Glutamatergic neuron (in vitro differentiated cells): ENCODE results near the gene GBP5. TPM values are rescaled to one million over a fixed set of nuclear protein-coding genes. Genes with fewer than 3 reads are reported as not detected.

Source experiments
- DNase-seq: peaks from one replicate; pipeline ENCODE4 v3.0.0; 2022
- H3K27ac Mint-ChIP-seq: one replicate; pipeline ENCODE4 v1.8.0; 2020; ENCODE audit warnings: mild to moderate bottlenecking, mixed read lengths, inconsistent platforms; ENCODE audit not compliant: unreplicated experiment
- H3K27me3 Mint-ChIP-seq: one replicate; pipeline ENCODE4 v1.8.0; 2020; ENCODE audit warnings: mild to moderate bottlenecking, moderate library complexity, mixed read lengths, inconsistent platforms; ENCODE audit not compliant: unreplicated experiment
- H3K36me3 Mint-ChIP-seq: one replicate; pipeline ENCODE4 v1.8.0; 2020; ENCODE audit warnings: mild to moderate bottlenecking, mixed read lengths, inconsistent platforms; ENCODE audit not compliant: unreplicated experiment
- H3K4me1 Mint-ChIP-seq: one replicate; pipeline ENCODE4 v1.8.0; 2020; ENCODE audit warnings: mild to moderate bottlenecking, low read depth, mixed read lengths, inconsistent platforms; ENCODE audit not compliant: unreplicated experiment
- H3K4me3 Mint-ChIP-seq: one replicate; pipeline ENCODE4 v1.8.0; 2020; ENCODE audit warnings: mild to moderate bottlenecking, mixed read lengths, inconsistent platforms; ENCODE audit not compliant: unreplicated experiment
- H3K9me3 Mint-ChIP-seq: one replicate; pipeline ENCODE4 v1.8.0; 2020; ENCODE audit warnings: mild to moderate bottlenecking, moderate library complexity, mixed read lengths, inconsistent platforms; ENCODE audit not compliant: unreplicated experiment
- total RNA-seq: library from RNA; stranded (reverse); fragmentation: NEBNext Ultra II Directional; extraction: Animal tissue kit (Norgen Biotek cat#: 25700); gene quantifications from one replicate; pipeline ENCODE4 v1.2.1, GENCODE V29; 2021; ENCODE audit not compliant: unreplicated experiment
- TF ChIP-seq, protein P1 (sequence below): fragments of 200-600 bp; sonication (generic); IDR thresholded peaks from one replicate; pipeline ENCODE4 v1.5.0; 2021; ENCODE audit not compliant: partially characterized antibody, unreplicated experiment

The GBP5 gene
- total RNA-seq, 1 donor from 2014 or later: not detected

- Mint-ChIP-seq H3K27ac (no peak overlapping the region), H3K36me3 (peaks cover 5% of the 10 kb centered on the region), H3K4me3 (no peak overlapping the region), H3K9me3 (no peaks in the 10 kb centered on the region), H3K27me3 (no peaks in the 10 kb centered on the region), H3K4me1 (no peaks in the 10 kb centered on the region)
- DNase-seq: no peak
- TF ChIP-seq, protein P1, sequence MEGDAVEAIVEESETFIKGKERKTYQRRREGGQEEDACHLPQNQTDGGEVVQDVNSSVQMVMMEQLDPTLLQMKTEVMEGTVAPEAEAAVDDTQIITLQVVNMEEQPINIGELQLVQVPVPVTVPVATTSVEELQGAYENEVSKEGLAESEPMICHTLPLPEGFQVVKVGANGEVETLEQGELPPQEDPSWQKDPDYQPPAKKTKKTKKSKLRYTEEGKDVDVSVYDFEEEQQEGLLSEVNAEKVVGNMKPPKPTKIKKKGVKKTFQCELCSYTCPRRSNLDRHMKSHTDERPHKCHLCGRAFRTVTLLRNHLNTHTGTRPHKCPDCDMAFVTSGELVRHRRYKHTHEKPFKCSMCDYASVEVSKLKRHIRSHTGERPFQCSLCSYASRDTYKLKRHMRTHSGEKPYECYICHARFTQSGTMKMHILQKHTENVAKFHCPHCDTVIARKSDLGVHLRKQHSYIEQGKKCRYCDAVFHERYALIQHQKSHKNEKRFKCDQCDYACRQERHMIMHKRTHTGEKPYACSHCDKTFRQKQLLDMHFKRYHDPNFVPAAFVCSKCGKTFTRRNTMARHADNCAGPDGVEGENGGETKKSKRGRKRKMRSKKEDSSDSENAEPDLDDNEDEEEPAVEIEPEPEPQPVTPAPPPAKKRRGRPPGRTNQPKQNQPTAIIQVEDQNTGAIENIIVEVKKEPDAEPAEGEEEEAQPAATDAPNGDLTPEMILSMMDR: no peak
These were observed 8.1 kb upstream of the GBP5 start for GRCh38 chr1:89280766-89281165.

GRCh38 chr1:89279011-89279466 lies 6.4 kb upstream of the GBP5 start:
- H3K4me3 Mint-ChIP-seq: no peak overlapping the region
- no peak for DNase-seq
- no peaks in the 10 kb centered on the region for H3K27me3 Mint-ChIP-seq
- H3K27ac Mint-ChIP-seq: no peak overlapping the region
- TF ChIP-seq, protein P1: no peak
- no peaks in the 10 kb centered on the region for H3K36me3 Mint-ChIP-seq
- H3K4me1 Mint-ChIP-seq: no peaks in the 10 kb centered on the region
- H3K9me3 Mint-ChIP-seq: no peaks in the 10 kb centered on the region

DNA sequence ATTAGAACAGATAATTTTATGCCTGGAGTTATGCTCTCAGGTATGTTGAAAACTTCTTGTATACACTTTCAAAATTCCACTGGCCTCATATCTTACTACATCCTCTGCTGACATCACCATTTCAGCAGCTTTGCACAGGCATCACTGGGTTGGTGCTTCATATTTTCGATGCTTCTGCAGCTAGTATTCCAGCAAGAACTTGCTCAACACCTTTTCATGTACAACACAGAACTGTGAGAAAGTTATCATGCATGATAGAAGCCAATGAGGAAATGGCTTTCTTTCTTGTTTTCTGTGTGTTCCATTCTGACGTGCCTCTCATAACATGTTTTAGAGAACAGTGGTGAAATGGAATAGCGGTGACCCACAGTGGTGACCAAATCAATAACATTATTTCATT lies 5.1 kb upstream of the GBP5 start:
- Mint-ChIP-seq H3K4me3 (no peak overlapping the region), H3K4me1 (no peaks in the 10 kb centered on the region), H3K9me3 (no peaks in the 10 kb centered on the region), H3K36me3 (no peaks in the 10 kb centered on the region), H3K27me3 (no peaks in the 10 kb centered on the region), H3K27ac (no peak overlapping the region)
- TF ChIP-seq, protein P1: no peak
- DNase-seq: no peak

GRCh38 chr1:89276690-89277089 lies 4.0 kb upstream of the GBP5 start:
- no peak overlapping the region for H3K4me3 Mint-ChIP-seq
- H3K27ac Mint-ChIP-seq: no peak overlapping the region
- no peaks in the 10 kb centered on the region for H3K27me3 Mint-ChIP-seq
- H3K4me1 Mint-ChIP-seq: no peaks in the 10 kb centered on the region
- TF ChIP-seq, protein P1: no peak
- no peaks in the 10 kb centered on the region for H3K36me3 Mint-ChIP-seq
- no peak for DNase-seq
- no peaks in the 10 kb centered on the region for H3K9me3 Mint-ChIP-seq

- Mint-ChIP-seq H3K4me3 (no peak overlapping the region), H3K4me1 (no peaks in the 10 kb centered on the region), H3K9me3 (no peaks in the 10 kb centered on the region), H3K27ac (no peak overlapping the region), H3K27me3 (no peaks in the 10 kb centered on the region), H3K36me3 (no peaks in the 10 kb centered on the region)
- TF ChIP-seq, protein P1: no peak
- no peak for DNase-seq
These were observed 1.8 kb upstream of the GBP5 start for GRCh38 chr1:89274411-89274857.
